Keratinocyte (primary cell): ENCODE data around the gene AFG1L.

Source experiments
- EZH2 ChIP-seq: IDR thresholded peaks from one replicate; pipeline ENCODE4 v1.6.1; 2012; ENCODE audit warnings: inconsistent platforms, mild to moderate bottlenecking, low read length, moderate library complexity
- TF ChIP-seq, protein P1 (sequence below), 3 experiments: IDR thresholded peaks in 1 of 3; conservative IDR thresholded peaks in 1 of 3; optimal IDR thresholded peaks in 1 of 3; 2 replicates in 2 of 3; 3 replicates in 1 of 3; pipeline versions ENCODE3 to v1.5.1; 2011; ENCODE audit warnings: low read length in 3 of 3, mild to moderate bottlenecking in 3 of 3, moderate library complexity in 2 of 3, control low read depth in 1 of 3, inconsistent platforms in 1 of 3; ENCODE audit not compliant: insufficient read depth in 2 of 3; ENCODE audit errors: extremely low read depth in 1 of 3

DNA sequence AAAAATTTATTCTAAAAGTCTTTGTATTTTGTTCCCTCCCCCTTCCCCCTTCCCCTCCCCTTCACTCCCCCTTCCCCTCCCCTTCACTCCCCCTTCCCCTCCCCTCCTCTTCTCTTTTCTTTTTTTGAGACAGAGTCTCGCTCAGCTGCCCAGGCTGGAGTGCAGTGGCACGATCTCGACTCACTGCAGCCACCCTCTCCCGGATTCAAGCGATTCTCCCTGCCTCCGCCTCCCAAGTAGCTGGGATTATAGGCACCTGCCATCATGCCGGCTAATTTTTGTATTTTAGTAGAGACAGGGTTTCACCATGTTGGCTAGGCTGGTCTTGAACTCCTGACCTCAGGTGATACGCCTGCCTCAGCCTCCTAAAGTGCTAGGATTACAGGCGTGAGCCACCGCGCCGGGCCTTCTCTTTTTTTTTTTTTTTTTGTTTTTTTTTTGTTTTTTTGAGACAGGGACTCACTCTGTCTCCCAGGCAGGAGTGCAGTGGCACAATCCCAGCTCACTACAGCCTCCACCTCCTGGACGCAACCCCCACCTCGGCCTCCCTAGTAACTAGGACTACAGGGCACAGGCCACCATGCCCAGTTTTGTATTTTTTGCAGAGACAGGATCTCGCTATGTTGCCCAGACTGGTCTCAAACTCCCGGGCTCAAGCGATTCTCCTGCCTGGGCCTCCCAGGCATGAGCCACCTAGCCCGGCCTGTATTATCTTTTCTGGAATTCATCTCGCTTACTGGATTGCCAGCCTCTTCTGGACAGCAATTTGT lies 1.1 kb upstream of the AFG1L start:
- TF ChIP-seq, protein P1, sequence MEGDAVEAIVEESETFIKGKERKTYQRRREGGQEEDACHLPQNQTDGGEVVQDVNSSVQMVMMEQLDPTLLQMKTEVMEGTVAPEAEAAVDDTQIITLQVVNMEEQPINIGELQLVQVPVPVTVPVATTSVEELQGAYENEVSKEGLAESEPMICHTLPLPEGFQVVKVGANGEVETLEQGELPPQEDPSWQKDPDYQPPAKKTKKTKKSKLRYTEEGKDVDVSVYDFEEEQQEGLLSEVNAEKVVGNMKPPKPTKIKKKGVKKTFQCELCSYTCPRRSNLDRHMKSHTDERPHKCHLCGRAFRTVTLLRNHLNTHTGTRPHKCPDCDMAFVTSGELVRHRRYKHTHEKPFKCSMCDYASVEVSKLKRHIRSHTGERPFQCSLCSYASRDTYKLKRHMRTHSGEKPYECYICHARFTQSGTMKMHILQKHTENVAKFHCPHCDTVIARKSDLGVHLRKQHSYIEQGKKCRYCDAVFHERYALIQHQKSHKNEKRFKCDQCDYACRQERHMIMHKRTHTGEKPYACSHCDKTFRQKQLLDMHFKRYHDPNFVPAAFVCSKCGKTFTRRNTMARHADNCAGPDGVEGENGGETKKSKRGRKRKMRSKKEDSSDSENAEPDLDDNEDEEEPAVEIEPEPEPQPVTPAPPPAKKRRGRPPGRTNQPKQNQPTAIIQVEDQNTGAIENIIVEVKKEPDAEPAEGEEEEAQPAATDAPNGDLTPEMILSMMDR (optimal IDR thresholded peaks at IDR 0.05 in 1 of 3, IDR thresholded peaks at IDR 0.05 in 1 of 3, conservative IDR thresholded peaks at IDR 0.05 in 1 of 3; ENCODE audit: extremely low read depth in 1 of 3, insufficient read depth in 2 of 3, low read length in 3 of 3): no peak
- no peak for TF ChIP-seq EZH2
